Measurements from ENCODE around the gene TDP2.
"Not testable (repeated sequence)": the region's sequence is repeated elsewhere in the genome, so short reads cannot be mapped to it uniquely, and the experiment has no call there.

Gene TDP2

GRCh38 chr6:24666641-24667377 is at the start of gene TDP2, which contains the start of gene ACOT13:
TDP2 (minus strand) TSS chr6:24666899; CDS start chr6:24666862, 37 bp downstream.
ACOT13 (plus strand) TSS chr6:24667077; CDS start chr6:24667264, 187 bp downstream.
- peak; percentile 94 for DNase-seq

GRCh38 chr6:24710519-24711303 is 44.0 kb upstream of the TDP2 start:
- DNase-seq, result no peak

- DNase-seq, result no peak
Observed at GRCh38 chr6:24709014-24709711, 42.5 kb upstream of the TDP2 start.

- DNase-seq, result no peak
Observed at GRCh38 chr6:24708612-24709011, 41.9 kb upstream of the TDP2 start.

- no peak for DNase-seq
Observed at GRCh38 chr6:24704468-24704867, 37.8 kb upstream of the TDP2 start.

- DNase-seq, result no peak
Observed at GRCh38 chr6:24702720-24703282, 36.1 kb upstream of the TDP2 start.

- no peak for DNase-seq
Observed at GRCh38 chr6:24699521-24700359, 33.0 kb upstream of the TDP2 start.

GRCh38 chr6:24696097-24696496 is 29.4 kb upstream of the TDP2 start:
- DNase-seq, result no peak

- DNase-seq, result not testable (repeated sequence)
Observed at GRCh38 chr6:24695635-24696034, 28.9 kb upstream of the TDP2 start.

- no peak for DNase-seq
Observed at GRCh38 chr6:24694198-24694597, 27.5 kb upstream of the TDP2 start.

- DNase-seq, result no peak
Observed at GRCh38 chr6:24692848-24693592, 26.3 kb upstream of the TDP2 start.

GRCh38 chr6:24692415-24692814 is 25.7 kb upstream of the TDP2 start:
- DNase-seq, result no peak

GRCh38 chr6:24692003-24692402 is 25.3 kb upstream of the TDP2 start:
- DNase-seq, result no peak

- DNase-seq, result no peak
Observed at GRCh38 chr6:24691550-24691949, 24.9 kb upstream of the TDP2 start.

GRCh38 chr6:24690593-24690992 is 23.9 kb upstream of the TDP2 start:
- no peak for DNase-seq

- no peak for DNase-seq
Observed at GRCh38 chr6:24689964-24690363, 23.3 kb upstream of the TDP2 start.

GRCh38 chr6:24686946-24687345 is 20.2 kb upstream of the TDP2 start:
- DNase-seq, result no peak

GRCh38 chr6:24686408-24686807 is 19.7 kb upstream of the TDP2 start:
- no peak for DNase-seq

GRCh38 chr6:24683297-24684296 is 16.9 kb upstream of the TDP2 start:
- no peak for DNase-seq

- DNase-seq, result no peak
Observed at GRCh38 chr6:24680582-24680981, 13.9 kb upstream of the TDP2 start.
